Skeletal muscle tissue (tissue), 4 donors: ENCODE results near the gene ARHGDIB. TPM values are rescaled to one million over a fixed set of nuclear protein-coding genes. Genes with fewer than 3 reads are reported as not detected.

Experiments
- H3K27ac ChIP-seq: one replicate; pipeline ENCODE4 v1.7.0; 2013; ENCODE audit warnings: mild to moderate bottlenecking, low read depth, low read length, inconsistent platforms
- H3K27me3 ChIP-seq, 3 donors: one replicate each; pipeline ENCODE4 v1.7.0; 2013; ENCODE audit warnings: low read length in 3 of 3; ENCODE audit not compliant: control insufficient read depth in 3 of 3, insufficient read depth in 3 of 3
- H3K36me3 ChIP-seq, 3 donors: one replicate each; pipeline ENCODE4 v1.7.0; 2013; ENCODE audit warnings: low read length in 3 of 3; ENCODE audit not compliant: control insufficient read depth in 3 of 3, insufficient read depth in 3 of 3
- H3K4me1 ChIP-seq, 3 donors: one replicate each; pipeline ENCODE4 v1.7.0; 2013; ENCODE audit warnings: low read length in 3 of 3, mild to moderate bottlenecking in 3 of 3; ENCODE audit not compliant: control insufficient read depth in 3 of 3, insufficient read depth in 3 of 3
- H3K4me3 ChIP-seq, 3 donors: one replicate each; pipeline ENCODE4 v1.7.0; 2013; ENCODE audit warnings: low read length in 3 of 3
- H3K9ac ChIP-seq, 3 donors: one replicate each; pipeline ENCODE4 v1.7.0; 2013; ENCODE audit warnings: low read length in 3 of 3, mild to moderate bottlenecking in 3 of 3, moderate library complexity in 2 of 3, low read depth in 1 of 3
- H3K9me3 ChIP-seq, 3 donors: one replicate each; pipeline ENCODE4 v1.7.0; 2013; ENCODE audit warnings: low read length in 3 of 3; ENCODE audit not compliant: control insufficient read depth in 3 of 3
- total RNA-seq: library from RNA; depleted of rRNA; stranded (reverse); fragments of >200 nt; gene quantifications from one replicate; pipeline ENCODE4 v1.2.3, GENCODE V29; 2014
- donor health status: Osteomylitis.

Gene ARHGDIB
- total RNA-seq, 1 donor from 2014 or later = 17.2 TPM

DNA sequence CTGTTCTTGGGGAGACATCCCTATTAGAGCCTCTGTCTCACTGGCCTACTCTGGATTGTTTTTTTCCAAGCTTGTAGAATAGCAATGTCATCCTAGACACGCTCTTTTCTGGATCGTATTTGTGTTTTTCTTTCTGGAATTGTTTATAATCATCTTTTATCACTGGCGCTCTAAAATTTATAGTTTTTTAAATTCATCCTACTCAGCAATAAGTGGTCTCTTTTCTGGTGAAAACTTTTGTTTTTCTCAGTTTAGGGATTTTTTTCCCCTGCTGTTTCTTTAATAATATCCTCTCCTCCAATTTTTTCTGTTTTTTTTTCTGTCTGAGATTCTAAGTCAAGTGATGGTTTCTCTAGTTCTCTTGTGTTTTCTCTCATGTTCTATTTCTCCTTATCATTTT lies 36.6 kb upstream of the ARHGDIB start:
- Histone ChIP-seq H3K4me1 (peaks cover 10 to 13% (median 12%) of the 10 kb centered on the region in 3 donors), H3K27ac (no peak overlapping the region), H3K9me3 (no peaks in the 10 kb centered on the region), H3K36me3 (no peaks in the 10 kb centered on the region), H3K4me3 (no peak overlapping the region), H3K27me3 (no peaks in the 10 kb centered on the region), H3K9ac (no peak overlapping the region)

DNA sequence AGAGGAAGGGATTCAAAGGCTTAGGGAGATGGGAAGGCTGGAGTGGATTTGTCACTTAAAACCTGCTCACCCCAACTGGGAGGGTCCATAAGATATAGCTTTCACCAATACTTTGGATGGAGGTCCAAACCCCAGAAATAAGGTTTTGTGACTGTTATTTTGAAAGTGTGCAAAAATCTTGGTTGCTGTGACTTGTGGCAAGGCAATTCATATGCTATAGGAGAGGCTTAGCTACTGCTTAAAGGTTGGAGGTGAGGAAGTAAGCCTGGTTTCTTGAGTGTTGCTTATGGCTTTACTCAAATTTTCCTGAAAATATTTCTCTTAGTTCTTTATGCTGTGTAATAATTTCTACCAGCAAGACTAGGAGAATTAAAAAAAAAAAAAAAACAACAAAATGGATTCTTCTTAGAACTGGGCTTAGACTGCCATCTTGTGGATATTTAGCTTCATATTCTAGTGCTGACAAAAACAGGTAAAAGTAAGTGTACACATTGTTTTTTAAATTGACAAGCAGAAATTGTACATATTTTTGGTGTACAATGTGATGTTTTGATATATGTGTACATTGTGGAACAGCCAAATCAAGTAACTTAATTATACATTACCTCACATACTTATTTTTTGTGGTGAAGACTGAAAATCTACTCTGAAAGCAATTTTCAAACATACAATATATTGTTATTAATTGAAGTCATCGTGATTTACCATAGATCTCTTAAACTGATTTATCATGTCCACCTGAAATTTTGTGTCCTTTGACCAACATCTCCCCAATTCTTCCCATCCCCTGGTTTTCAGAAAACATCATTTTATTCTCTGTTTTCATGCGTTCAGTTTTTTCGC lies 34.4 kb upstream of the ARHGDIB start:
- Histone ChIP-seq H3K9me3 (no peaks in the 10 kb centered on the region), H3K27ac (no peak overlapping the region), H3K27me3 (no peaks in the 10 kb centered on the region), H3K36me3 (no peaks in the 10 kb centered on the region), H3K9ac (no peak overlapping the region), H3K4me1 (peaks cover 0 to 2% (median 0%) of the 10 kb centered on the region in 3 donors), H3K4me3 (no peak overlapping the region)

DNA sequence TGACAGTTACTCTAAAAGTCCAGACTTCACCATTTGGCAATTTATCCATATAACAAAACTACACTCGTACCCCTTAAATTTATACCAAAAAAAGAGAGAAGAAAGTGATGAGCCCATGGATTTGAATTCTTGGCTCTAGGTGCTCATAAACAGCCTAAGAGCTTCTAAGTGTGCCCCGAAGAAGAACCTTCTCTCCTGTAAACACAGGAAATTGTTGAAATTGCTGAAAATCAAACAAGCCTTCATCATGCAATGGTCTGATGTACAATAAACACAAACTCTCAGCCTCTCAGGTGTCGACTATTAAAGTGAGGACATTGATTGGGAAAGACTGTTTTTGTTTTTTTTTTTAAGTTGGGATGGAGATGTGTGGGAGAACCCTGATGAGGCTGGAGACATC lies 33.2 kb upstream of the ARHGDIB start:
- H3K27me3 ChIP-seq = no peaks in the 10 kb centered on the region
- H3K9ac ChIP-seq = no peak overlapping the region
- no peak overlapping the region for H3K27ac ChIP-seq
- H3K9me3 ChIP-seq = no peaks in the 10 kb centered on the region
- H3K36me3 ChIP-seq = no peaks in the 10 kb centered on the region
- H3K4me3 ChIP-seq = no peak overlapping the region
- H3K4me1 ChIP-seq = peaks cover 0 to 2% (median 0%) of the 10 kb centered on the region in 3 donors

DNA sequence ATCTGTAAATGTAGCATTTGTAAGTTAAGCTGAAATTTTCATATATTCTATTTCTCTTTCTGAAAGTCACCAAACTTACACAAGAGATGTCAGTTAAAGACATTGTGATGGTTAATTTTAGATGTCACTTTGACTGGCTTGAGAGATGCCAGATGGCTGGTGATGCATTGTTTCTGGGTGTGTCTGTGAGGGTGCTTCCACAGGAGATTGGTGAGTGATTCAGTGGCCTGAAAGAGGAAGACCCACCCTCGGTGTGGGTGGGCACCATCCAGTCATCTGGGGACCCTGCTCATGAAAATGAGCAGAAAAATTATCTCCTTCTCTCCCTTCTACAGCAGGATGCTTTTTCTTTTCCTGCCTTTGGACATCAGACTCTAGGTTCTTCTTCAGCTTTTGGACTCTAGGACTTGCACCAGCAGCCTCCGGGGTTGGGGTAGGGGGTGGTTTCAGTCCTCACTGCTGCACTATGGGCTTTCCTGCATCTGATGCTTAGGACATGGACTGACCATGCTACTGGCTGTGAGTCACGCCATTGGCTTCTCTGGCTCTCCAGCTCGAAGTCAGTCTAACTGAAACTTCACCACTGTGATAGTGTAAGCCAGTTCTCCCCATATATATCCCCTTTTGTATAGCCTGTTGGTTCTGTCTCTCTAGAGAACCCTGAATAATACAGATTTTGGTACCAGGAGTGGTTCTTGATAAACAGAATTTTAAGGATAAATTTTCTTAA lies 32.3 kb upstream of the ARHGDIB start:
- H3K27ac ChIP-seq = no peak overlapping the region
- H3K27me3 ChIP-seq = no peaks in the 10 kb centered on the region
- H3K4me1 ChIP-seq = peaks cover 0 to 2% (median 0%) of the 10 kb centered on the region in 3 donors
- no peak overlapping the region for H3K9ac ChIP-seq
- peaks cover 0 to 3% (median 0%) of the 10 kb centered on the region in 3 donors for H3K9me3 ChIP-seq
- H3K4me3 ChIP-seq = no peak overlapping the region
- no peaks in the 10 kb centered on the region for H3K36me3 ChIP-seq

DNA sequence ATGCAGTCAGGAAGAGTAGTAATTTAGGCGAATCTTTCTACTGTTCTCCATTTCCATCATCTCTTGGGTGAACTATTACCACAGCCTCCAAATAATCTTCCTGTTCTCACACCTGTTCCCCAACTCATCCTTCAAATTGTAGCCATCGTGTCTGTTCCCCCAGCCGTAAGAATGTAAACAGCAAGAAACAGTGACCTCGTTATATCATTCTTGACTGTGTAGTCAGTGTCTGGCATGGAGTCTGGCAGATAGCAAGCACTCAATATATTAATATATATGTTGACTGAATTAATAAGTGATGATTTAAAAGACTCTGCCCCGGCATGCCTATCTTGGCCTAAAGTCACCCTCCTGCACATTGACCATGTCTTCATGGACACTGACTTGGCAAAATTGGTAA lies 31.7 kb upstream of the ARHGDIB start:
- Histone ChIP-seq H3K27ac (no peak overlapping the region), H3K27me3 (no peaks in the 10 kb centered on the region), H3K9me3 (peaks cover 0 to 3% (median 0%) of the 10 kb centered on the region in 3 donors), H3K36me3 (no peaks in the 10 kb centered on the region), H3K4me3 (no peak overlapping the region), H3K9ac (no peak overlapping the region), H3K4me1 (peaks cover 0 to 2% (median 0%) of the 10 kb centered on the region in 3 donors)

DNA sequence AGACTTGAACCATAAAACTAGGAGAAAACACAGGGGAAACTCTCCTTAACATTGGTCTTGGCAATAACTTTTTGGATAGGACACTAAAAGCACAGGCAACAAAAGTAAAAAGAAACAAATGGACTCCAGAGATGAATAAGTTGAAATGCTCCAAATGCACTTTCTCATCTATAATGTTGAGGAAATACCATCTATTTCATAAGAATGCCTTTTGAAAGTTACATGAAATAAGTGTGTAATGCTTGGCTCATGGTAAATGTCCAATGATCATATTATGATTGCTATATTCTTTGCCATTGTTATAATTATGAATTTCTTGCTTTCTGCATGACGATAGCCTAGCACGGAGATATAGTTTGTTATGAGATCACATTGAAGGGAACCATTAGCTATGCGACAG lies 31.3 kb upstream of the ARHGDIB start:
- Histone ChIP-seq H3K4me1 (peaks cover 0 to 2% (median 0%) of the 10 kb centered on the region in 3 donors), H3K9me3 (peaks cover 0 to 3% (median 0%) of the 10 kb centered on the region in 3 donors), H3K9ac (no peak overlapping the region), H3K4me3 (no peak overlapping the region), H3K36me3 (no peaks in the 10 kb centered on the region), H3K27me3 (no peaks in the 10 kb centered on the region), H3K27ac (no peak overlapping the region)

DNA sequence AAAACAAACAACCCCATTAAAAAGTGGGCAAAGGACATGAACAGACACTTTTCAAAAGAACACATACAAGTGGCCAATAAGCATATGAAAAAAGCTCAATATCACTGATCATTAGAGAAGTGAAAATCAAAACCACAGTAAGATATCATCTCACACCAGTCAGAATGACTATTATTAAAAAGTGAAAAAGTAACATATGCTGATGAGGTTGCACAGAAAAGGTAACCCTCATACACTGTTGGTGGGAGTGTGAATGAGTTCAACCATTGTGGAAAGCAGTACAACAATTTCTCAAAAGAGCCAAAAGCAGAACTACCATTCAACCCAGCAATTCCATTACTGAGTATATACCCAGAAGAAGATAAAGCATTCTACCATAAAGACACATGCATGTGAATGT lies 29.7 kb upstream of the ARHGDIB start:
- H3K36me3 ChIP-seq = no peaks in the 10 kb centered on the region
- no peak overlapping the region for H3K4me3 ChIP-seq
- no peaks in the 10 kb centered on the region for H3K27me3 ChIP-seq
- peaks cover 0 to 2% (median 0%) of the 10 kb centered on the region in 3 donors for H3K4me1 ChIP-seq
- no peak overlapping the region for H3K27ac ChIP-seq
- peaks cover 0 to 3% (median 0%) of the 10 kb centered on the region in 3 donors for H3K9me3 ChIP-seq
- no peak overlapping the region for H3K9ac ChIP-seq

DNA sequence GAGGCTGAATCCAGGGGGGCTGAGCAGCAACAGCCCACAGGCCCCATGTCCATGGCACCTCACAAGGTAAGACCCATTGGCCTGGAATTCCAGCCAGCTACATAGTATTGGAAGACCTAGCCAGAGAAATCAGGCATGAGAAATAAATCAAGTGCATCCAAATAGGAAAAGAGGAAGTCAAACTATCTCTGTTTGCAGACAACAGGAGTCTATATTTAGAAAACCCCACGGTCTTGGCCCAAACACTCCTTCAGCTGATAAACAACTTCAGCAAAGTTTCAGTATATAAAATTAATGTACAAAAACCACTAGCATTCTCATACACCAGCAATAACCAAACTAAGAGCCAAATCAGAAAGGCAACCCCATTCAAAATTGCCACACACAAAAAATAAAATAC lies 28.4 kb upstream of the ARHGDIB start:
- Histone ChIP-seq H3K4me1 (no peaks in the 10 kb centered on the region), H3K36me3 (no peaks in the 10 kb centered on the region), H3K27me3 (no peaks in the 10 kb centered on the region), H3K9me3 (peaks cover 0 to 3% (median 0%) of the 10 kb centered on the region in 3 donors), H3K9ac (no peak overlapping the region), H3K27ac (no peak overlapping the region), H3K4me3 (no peak overlapping the region)

DNA sequence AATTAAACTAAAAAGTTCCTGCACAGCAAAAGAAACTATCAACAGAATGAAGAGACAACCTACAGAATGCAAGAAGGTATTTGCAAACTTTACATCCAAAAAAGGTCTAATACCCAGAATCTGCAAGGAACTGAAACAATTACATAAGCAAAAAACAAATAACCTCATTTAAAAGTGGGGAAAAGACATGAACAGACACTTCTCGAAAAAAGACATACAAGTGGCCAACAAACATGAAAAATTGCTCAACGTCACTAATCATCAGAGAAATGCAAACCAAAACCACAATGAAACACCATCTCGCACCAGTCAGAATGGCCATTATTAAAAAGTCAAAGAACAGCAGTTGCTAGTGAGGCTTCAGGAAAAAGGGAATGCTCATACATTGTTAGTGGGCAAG lies 26.6 kb upstream of the ARHGDIB start:
- Histone ChIP-seq H3K36me3 (no peaks in the 10 kb centered on the region), H3K4me1 (no peaks in the 10 kb centered on the region), H3K9ac (no peak overlapping the region), H3K4me3 (no peak overlapping the region), H3K9me3 (peaks cover 0 to 3% (median 0%) of the 10 kb centered on the region in 3 donors), H3K27ac (no peak overlapping the region), H3K27me3 (no peaks in the 10 kb centered on the region)

DNA sequence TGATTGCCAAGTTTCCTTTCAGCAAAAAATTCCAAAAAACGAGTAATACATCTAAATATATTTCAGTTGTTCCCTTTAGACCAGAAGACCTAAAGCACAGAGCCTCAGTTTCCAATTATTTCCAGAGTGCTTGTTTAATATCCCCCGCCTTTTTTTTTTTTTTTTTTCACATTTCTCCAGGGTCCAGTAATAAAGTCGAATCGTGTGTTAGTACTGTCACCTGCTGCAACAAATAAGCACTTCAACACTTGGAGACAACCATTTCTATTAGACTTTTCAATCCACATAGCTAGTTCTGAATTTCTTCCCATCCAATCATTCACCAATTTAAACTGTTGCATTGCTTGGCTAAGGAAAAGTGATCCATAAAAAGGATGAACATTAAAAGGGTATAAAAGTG lies 25.0 kb upstream of the ARHGDIB start:
- no peaks in the 10 kb centered on the region for H3K36me3 ChIP-seq
- H3K4me1 ChIP-seq = no peaks in the 10 kb centered on the region
- no peak overlapping the region for H3K9ac ChIP-seq
- no peak overlapping the region for H3K27ac ChIP-seq
- no peak overlapping the region for H3K4me3 ChIP-seq
- peaks cover 0 to 3% (median 0%) of the 10 kb centered on the region in 3 donors for H3K9me3 ChIP-seq
- no peaks in the 10 kb centered on the region for H3K27me3 ChIP-seq
